ENCODE results near the gene JPT1.
A peak's percentile ranks its signal among the peaks of the same experiment; 100 is the strongest.

GRCh38 chr17:75105126-75106080 lies 48.9 kb downstream of the JPT1 start:
- no peak for TF ChIP-seq EZH2 (optimal IDR thresholded peaks at IDR 0.05; ENCODE audit: low read depth, low read length)
- peak; percentile 74 for TF ChIP-seq CTCF (IDR thresholded peaks at IDR 0.05; ENCODE audit: low read length)
